ENCODE results near the gene CNTNAP3B. TPM values are rescaled to one million over a fixed set of nuclear protein-coding genes. Genes with fewer than 3 reads are reported as not detected.
A peak's percentile ranks its signal among the peaks of the same experiment; 100 is the strongest.
"Not testable (repeated sequence)": the region's sequence is repeated elsewhere in the genome, so short reads cannot be mapped to it uniquely, and the experiment has no call there.

The CNTNAP3B gene
- polyA plus RNA-seq, 2 of the 4 experiments (the other 2 are of a cell fraction) = 14.4 to 73.3 TPM

- WGBS (ENCODE audit: missing lambda C conversion rate) = 35% methylated on average over 3 of the region's 4 CpGs
- POLR2A ChIA-PET, H3K9me3 ChIP-seq, H3K27ac ChIP-seq, CTCF ChIA-PET, H3K4me1 ChIP-seq, H3K4me2 ChIP-seq, H3K4me3 ChIP-seq: not testable (repeated sequence)
- peak in 1 of 2 experiments; percentile 23 for DNase-seq (ENCODE audit: low read depth in 1 of 2, low spot score in 1 of 2)
- peak; percentile 28 for FAIRE-seq
- peak; percentile 27 to 72; a peak in 4 of 6 replicates for ATAC-seq
These were observed 45.2 kb downstream of the CNTNAP3B start for GRCh38 chr9:42083877-42084558.

DNA sequence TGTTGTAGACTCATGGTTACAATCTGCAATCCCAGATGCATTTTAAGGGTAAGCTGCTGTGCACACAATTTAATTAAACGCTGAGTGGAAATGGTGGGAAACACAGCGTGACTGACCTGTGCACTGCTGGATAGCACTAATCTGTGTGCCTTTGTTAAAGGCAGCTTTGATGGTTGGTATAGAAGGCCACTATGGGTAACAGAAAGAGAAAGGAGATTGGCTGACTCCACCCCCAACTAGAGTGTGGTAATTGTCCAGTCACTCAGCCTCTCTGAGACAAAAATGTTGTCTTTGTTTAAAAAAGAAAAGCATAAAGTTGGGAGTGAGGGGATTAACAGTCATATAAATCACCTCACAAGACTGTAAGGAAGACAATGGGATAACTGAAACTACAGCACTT is 48.9 kb downstream of the CNTNAP3B start:
- WGBS (ENCODE audit: missing lambda C conversion rate) = 94% methylated on average over 2 of the region's 2 CpGs
- H3K4me1 ChIP-seq, FAIRE-seq: not testable (repeated sequence)

DNA sequence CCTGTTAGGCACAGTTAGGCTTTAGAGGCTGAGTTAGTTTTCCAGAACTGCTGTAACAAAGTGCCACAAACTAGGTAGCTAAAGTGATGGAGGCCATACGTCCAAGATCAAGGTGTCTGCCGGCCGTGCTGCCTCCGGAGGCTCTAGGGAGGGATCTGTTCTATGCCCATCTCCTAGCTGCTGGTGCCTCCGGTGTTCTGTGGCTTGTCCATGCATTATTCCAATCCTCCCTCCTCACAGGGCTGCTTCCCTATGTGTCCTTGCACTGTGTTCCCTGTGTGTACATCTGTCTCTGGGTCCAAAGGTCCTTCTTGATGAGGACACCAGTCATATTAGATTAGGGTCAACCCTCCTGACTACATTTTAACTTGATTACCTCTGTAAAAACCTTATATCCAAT is 54.4 kb downstream of the CNTNAP3B start:
- H3K27ac ChIP-seq; H3K9me3 ChIP-seq; FAIRE-seq; DNase-seq (ENCODE audit: low read depth in 1 of 2, low spot score in 1 of 2); H3K4me3 ChIP-seq; CTCF ChIA-PET; POLR2A ChIA-PET; H3K4me2 ChIP-seq; H3K4me1 ChIP-seq: not testable (repeated sequence)
- ATAC-seq = peak; percentile 55 to 59; a peak in 4 of 6 replicates
- 96% methylated on average over 4 of the region's 5 CpGs for WGBS (ENCODE audit: missing lambda C conversion rate)

More for the DNA sequence above, 48.9 kb downstream of the CNTNAP3B start:
- H3K9me3 ChIP-seq; POLR2A ChIA-PET; CTCF ChIA-PET; H3K27ac ChIP-seq; H3K4me2 ChIP-seq; H3K4me3 ChIP-seq; DNase-seq (ENCODE audit: low read depth in 1 of 2, low spot score in 1 of 2); ATAC-seq: not testable (repeated sequence)

- FAIRE-seq = peak; percentile 94
These were observed 58.2 kb downstream of the CNTNAP3B start for GRCh38 chr9:42071026-42071425.

DNA sequence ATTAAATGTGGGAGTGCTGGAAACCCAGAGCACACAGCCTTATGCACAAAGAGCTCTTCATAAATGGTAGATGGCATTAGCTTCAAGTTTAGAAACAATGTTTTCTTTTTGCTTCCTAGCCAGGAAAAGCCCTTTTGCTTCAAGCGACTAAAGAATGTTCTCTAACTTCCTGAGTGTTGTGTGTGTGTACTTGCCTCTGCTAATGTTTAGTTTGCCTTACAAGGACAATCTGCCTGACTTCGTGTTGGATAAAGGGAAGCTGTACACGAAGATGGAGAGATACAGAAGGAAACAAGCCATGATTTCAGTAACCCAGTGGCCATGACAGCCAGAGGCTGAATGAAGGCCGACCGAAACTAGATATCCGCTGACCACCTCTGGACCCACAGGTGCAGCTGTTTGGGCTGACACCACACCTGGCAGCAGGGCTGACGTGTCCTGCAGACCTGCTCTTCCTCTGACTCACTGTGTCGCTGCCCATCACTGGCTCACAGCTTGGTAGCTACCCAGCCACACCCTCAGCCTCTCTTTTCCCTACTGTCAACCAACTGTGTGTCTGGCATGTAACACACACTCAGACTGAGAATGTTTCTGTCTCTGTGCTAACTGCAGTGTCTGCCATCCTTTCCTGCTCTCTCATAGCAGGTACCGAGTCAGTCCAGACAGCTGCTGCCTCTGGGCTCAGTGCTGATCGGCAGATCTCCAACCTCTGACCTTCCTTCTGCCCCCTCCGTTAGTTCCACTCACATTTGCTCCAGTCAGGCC is 59.0 kb downstream of the CNTNAP3B start:
- H3K27ac ChIP-seq; H3K4me2 ChIP-seq; POLR2A ChIA-PET; H3K4me3 ChIP-seq; H3K9me3 ChIP-seq; DNase-seq (ENCODE audit: low read depth in 1 of 2, low spot score in 1 of 2); H3K4me1 ChIP-seq; CTCF ChIA-PET: not testable (repeated sequence)
- 52% methylated on average over 5 of the region's 11 CpGs for WGBS (ENCODE audit: missing lambda C conversion rate)
- ATAC-seq (peak; percentile 64 to 71; a peak in 4 of 6 replicates), FAIRE-seq (peak; percentile 77)

More at GRCh38 chr9:42071026-42071425, 58.2 kb downstream of the CNTNAP3B start:
- CTCF ChIA-PET; ATAC-seq; DNase-seq (ENCODE audit: low read depth in 1 of 2, low spot score in 1 of 2); H3K4me2 ChIP-seq; H3K4me1 ChIP-seq; H3K9me3 ChIP-seq; POLR2A ChIA-PET; H3K4me3 ChIP-seq; H3K27ac ChIP-seq: not testable (repeated sequence)
- 83% methylated on average over 3 of the region's 4 CpGs for WGBS (ENCODE audit: missing lambda C conversion rate)

DNA sequence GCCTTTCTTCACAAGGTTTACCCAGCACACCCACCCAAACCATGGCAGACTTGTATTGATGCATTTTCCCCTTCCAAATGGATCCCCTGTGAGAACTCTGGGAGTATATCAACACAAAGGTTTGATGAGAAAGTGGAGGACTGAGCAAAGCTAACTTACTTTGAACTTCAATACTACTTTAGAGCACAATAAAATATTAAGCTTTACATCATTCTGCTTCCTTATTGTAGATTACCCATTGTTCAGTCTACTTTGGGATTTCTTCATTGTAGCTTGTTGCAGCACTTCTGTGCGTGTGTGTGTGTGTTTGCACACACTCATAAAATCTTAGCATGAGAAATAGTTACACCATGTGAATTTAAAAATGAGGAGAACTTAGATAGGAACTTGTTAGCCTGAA is 75.4 kb downstream of the CNTNAP3B start:
- H3K9me3 ChIP-seq; H3K27ac ChIP-seq; H3K4me3 ChIP-seq; H3K4me2 ChIP-seq; ATAC-seq; DNase-seq (ENCODE audit: low read depth in 1 of 2, low spot score in 1 of 2); POLR2A ChIA-PET; H3K4me1 ChIP-seq; CTCF ChIA-PET; FAIRE-seq: not testable (repeated sequence)
- WGBS (ENCODE audit: missing lambda C conversion rate) = 86% methylated on average over 1 of the region's 1 CpG

GRCh38 chr9:42050701-42051100 is 78.5 kb downstream of the CNTNAP3B start:
- H3K27ac ChIP-seq; POLR2A ChIA-PET; H3K4me2 ChIP-seq; H3K9me3 ChIP-seq; DNase-seq (ENCODE audit: low read depth in 1 of 2, low spot score in 1 of 2); H3K4me1 ChIP-seq; CTCF ChIA-PET; ATAC-seq; H3K4me3 ChIP-seq: not testable (repeated sequence)
- WGBS (ENCODE audit: missing lambda C conversion rate) = no CpG with 5 or more reads among the region's 2 CpGs
- FAIRE-seq = peak; percentile 85

DNA sequence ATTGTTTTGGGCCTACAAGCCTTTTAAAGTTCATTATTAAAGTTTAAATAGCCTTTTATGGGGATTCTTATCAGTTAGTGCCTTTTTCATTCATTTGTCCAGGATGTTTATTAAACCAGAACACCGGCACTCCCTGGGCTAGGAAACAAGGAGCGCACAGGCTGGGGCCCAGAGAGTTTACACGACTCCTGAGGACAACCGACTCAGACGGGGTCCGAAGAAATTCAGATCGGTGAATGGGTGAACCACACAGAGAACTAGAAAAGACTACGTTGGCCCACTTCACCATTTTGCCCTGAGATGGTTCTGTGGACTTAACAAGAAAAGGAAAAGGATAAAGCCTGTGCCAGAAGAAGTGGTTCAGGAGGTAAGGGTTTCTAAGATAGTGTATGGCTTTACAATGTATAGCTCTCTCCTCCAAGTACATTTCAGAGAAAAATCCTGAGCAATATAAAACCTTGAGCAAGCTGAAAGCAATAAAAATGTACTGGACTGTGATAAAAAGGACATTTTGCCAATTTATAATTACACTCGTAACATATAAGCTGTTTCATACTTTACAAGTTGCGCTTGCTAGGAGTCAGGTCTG is 84.7 kb downstream of the CNTNAP3B start:
- H3K4me3 ChIP-seq; ATAC-seq; H3K9me3 ChIP-seq; DNase-seq (ENCODE audit: low read depth in 1 of 2, low spot score in 1 of 2); CTCF ChIA-PET; H3K4me2 ChIP-seq; POLR2A ChIA-PET; H3K4me1 ChIP-seq; H3K27ac ChIP-seq: not testable (repeated sequence)
- peak; percentile 18 for FAIRE-seq
- WGBS (ENCODE audit: missing lambda C conversion rate) = 92% methylated on average over 10 of the region's 10 CpGs

- DNase-seq (ENCODE audit: low read depth in 1 of 2, low spot score in 1 of 2); H3K4me1 ChIP-seq; H3K4me3 ChIP-seq; CTCF ChIA-PET; POLR2A ChIA-PET; H3K27ac ChIP-seq; H3K4me2 ChIP-seq; H3K9me3 ChIP-seq: not testable (repeated sequence)
- peak; percentile 62 to 68; a peak in 3 of 6 replicates for ATAC-seq
- FAIRE-seq = peak; percentile 99
- WGBS (ENCODE audit: missing lambda C conversion rate) = no CpG with 5 or more reads among the region's 3 CpGs
These were observed 95.7 kb downstream of the CNTNAP3B start for GRCh38 chr9:42033541-42033940.

DNA sequence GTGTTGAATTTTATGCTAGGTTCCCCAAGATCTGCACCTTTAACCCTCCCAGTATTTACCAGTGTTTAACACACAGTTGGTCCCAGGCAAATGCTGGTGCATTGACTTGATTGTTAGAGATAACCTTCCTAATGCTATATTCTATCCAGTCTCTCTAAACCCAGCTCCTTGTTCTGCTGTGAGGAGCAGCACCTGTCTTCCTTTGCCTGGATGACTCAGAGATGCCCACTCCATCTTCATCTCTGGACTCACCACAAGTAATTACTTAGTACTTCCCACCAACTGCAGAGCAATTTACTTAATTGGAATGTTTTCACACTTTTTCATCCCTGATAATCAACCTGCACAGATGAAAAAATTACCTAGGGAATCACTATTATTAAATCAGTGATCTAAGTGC is 108.6 kb downstream of the CNTNAP3B start:
- H3K27ac ChIP-seq; FAIRE-seq; H3K4me3 ChIP-seq; H3K4me2 ChIP-seq; ATAC-seq; DNase-seq (ENCODE audit: low read depth in 1 of 2, low spot score in 1 of 2); H3K9me3 ChIP-seq; POLR2A ChIA-PET; H3K4me1 ChIP-seq; CTCF ChIA-PET: not testable (repeated sequence)

DNA sequence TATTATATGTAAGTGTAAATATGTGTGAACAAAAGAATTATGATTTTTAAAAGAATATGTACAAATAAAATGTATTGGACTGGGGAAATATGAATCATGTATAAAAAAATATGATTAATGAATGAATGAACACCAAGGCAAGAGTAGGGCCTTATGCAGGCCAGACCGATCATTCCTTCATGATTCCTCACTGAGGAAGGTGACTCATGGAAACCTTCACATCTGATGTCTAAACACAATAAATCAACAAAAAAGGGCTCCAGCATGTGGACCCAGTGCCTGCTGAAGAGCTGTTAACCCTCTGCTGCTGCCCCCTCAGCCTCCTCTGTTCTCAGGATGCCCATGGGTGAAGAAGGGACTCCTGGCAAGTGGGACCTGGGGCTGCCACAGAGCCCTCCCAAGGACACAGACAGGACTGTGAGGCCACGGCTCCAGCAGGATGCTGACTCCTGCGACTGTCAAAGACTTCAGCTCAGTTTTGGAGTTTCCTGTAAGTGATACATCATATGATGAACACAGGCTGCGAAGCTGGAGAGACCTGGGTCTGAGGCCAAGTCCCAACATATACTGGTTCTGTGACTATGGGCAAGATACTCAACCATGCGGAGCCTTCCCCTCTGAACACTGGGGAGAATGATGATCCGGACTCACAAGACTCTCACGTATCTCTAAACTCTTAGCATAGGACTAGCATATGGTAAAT is 110.9 kb downstream of the CNTNAP3B start:
- Histone ChIP-seq H3K27ac (0 out of 6 replicates have a peak overlapping the region, but pooled peaks of 1 of the 2 experiments have one; percentile 25), H3K4me2 (peak overlapping the region; percentile 38; the same call in 1 of the 3 replicates)
- ATAC-seq = peak; percentile 91
- DNase-seq (ENCODE audit: low read depth in 1 of 2, low spot score in 1 of 2); H3K4me3 ChIP-seq; H3K9me3 ChIP-seq; CTCF ChIA-PET; POLR2A ChIA-PET; H3K4me1 ChIP-seq: not testable (repeated sequence)
- 47% methylated on average over 7 of the region's 7 CpGs for WGBS (ENCODE audit: missing lambda C conversion rate)
- FAIRE-seq = peak; percentile 100

Measured in A549 (cell line).